ENCODE measurements around the gene GLT8D1. TPM values are rescaled to one million over a fixed set of nuclear protein-coding genes. Genes with fewer than 3 reads are reported as not detected.
A peak's percentile ranks its signal among the peaks of the same experiment; 100 is the strongest.

The GLT8D1 gene
- total RNA-seq, 1 donor from 2014 or later = 46.4 TPM

DNA sequence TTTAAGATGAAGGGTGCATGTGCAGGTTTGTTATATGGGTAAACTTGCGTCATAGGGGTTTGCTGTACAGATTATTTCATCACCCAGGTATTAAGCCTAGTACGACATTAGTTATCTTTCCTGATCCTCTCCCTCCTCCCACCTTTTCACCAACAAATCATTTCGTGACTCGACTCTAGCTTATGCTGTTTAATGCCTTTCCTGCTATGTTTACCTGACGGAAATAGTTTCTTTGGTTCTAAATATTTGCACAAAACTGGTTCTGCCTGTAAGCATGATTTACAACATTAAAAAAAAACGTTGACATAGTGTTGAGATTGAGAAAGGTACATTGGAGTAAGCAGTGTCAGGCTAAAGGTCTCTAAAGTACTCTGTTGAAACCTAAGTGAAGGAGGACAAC is 17.3 kb downstream of the GLT8D1 start:
- Mint-ChIP-seq H3K27me3 (ENCODE audit: unreplicated experiment) (peaks cover 5% of the 10 kb centered on the region), H3K4me3 (ENCODE audit: unreplicated experiment) (no peak overlapping the region), H3K9me3 (ENCODE audit: unreplicated experiment) (peaks cover 9% of the 10 kb centered on the region), H3K27ac (ENCODE audit: unreplicated experiment) (no peak overlapping the region), H3K36me3 (ENCODE audit: unreplicated experiment) (peaks cover 4% of the 10 kb centered on the region), H3K4me1 (ENCODE audit: low read depth, unreplicated experiment) (peaks cover 5% of the 10 kb centered on the region)
- TF ChIP-seq, protein P1, sequence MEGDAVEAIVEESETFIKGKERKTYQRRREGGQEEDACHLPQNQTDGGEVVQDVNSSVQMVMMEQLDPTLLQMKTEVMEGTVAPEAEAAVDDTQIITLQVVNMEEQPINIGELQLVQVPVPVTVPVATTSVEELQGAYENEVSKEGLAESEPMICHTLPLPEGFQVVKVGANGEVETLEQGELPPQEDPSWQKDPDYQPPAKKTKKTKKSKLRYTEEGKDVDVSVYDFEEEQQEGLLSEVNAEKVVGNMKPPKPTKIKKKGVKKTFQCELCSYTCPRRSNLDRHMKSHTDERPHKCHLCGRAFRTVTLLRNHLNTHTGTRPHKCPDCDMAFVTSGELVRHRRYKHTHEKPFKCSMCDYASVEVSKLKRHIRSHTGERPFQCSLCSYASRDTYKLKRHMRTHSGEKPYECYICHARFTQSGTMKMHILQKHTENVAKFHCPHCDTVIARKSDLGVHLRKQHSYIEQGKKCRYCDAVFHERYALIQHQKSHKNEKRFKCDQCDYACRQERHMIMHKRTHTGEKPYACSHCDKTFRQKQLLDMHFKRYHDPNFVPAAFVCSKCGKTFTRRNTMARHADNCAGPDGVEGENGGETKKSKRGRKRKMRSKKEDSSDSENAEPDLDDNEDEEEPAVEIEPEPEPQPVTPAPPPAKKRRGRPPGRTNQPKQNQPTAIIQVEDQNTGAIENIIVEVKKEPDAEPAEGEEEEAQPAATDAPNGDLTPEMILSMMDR (IDR thresholded peaks at IDR 0.05; ENCODE audit: partially characterized antibody, unreplicated experiment) = no peak
- DNase-seq = no peak

DNA sequence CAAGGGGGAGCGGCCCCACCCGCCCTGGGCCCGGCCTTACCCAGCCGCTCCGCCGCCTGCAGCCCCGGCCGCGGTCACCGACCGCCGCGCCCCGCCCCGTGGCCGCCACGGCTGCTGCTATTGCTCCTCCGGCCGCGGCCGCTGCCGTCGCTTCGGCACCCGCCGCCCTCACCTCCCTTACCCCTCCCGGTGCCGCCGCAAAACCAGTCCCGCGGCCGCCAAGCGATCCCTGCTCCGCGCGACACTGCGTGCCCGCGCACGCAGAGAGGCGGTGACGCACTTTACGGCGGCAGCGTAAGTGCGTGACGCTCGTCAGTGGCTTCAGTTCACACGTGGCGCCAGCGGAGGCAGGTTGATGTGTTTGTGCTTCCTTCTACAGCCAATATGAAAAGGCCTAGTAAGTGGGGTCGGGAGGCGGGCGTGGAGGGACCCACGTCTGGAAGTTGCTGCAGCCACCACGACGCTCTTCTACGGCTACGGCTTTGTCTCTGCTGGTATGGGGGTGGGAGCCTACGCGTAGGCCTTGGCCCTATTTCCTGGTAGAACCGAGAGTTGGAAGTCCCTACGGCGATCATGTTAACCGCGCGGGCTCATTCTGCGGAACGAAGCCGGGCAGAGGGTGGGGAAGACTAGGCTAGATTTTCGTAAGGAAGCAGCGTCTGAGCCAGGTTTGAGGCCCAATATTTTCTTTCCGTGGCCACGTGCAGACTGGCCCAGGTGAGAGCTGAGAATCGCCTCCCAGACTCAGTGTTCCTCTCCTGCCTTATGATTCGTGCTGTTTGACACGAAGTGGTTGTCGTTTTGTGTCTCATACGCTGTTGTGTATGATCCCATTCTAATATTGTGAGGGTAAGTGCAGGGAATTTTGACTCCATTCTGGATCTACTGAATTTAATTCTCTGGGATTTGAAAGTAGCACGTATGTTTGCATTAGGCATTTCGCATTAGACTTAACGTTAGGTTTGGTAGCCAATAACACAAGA is 19.6 kb downstream of the GLT8D1 start, which contains the start of the genes GNL3 and PBRM1:
Gene GNL3, plus strand, starts transcription at position 324 of the 983 bp plus-strand sequence. Its CDS starts 61 bp downstream, at position 385.
Gene PBRM1, minus strand, starts transcription at position 205 of the 983 bp plus-strand sequence.
- Mint-ChIP-seq H3K4me1 (ENCODE audit: low read depth, unreplicated experiment) (peaks cover 19% of the 10 kb centered on the region), H3K4me3 (ENCODE audit: unreplicated experiment) (peak within 1 kb of the TSS; percentile 98), H3K27ac (ENCODE audit: unreplicated experiment) (peak within 1 kb of the TSS; percentile 98), H3K36me3 (ENCODE audit: unreplicated experiment) (peaks cover 4% of the 10 kb centered on the region), H3K27me3 (ENCODE audit: unreplicated experiment) (peaks cover 5% of the 10 kb centered on the region), H3K9me3 (ENCODE audit: unreplicated experiment) (peaks cover 9% of the 10 kb centered on the region)
- peak; percentile 95 for DNase-seq
- TF ChIP-seq, protein P1 (IDR thresholded peaks at IDR 0.05; ENCODE audit: partially characterized antibody, unreplicated experiment) = no peak

DNA sequence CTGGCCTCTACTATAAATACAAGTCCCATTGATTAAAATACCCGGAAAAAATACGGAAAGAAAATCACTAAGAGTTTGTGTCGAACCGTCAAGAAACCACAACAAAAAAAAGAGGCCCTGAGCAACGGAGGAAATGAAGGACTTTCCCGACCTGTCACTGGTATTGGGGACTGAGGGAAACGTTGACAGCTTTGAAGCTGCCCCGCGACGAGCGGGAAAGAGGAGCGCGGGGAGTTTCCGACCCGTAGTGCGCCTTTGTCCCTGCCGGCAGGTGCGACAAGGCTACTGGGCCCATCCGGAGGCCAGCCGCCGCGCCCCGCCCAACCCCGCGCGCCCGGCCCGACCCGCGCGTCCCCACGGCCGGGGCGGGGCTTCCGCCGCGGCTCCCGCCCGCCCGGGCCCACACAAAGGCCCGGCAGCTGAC is 20.3 kb downstream of the GLT8D1 start:
- H3K36me3 Mint-ChIP-seq (ENCODE audit: unreplicated experiment) = peaks cover 4% of the 10 kb centered on the region
- peaks cover 21% of the 10 kb centered on the region for H3K4me1 Mint-ChIP-seq (ENCODE audit: low read depth, unreplicated experiment)
- peak overlapping the region; percentile 98 for H3K4me3 Mint-ChIP-seq (ENCODE audit: unreplicated experiment)
- H3K27me3 Mint-ChIP-seq (ENCODE audit: unreplicated experiment) = peaks cover 5% of the 10 kb centered on the region
- TF ChIP-seq, protein P1 (IDR thresholded peaks at IDR 0.05; ENCODE audit: partially characterized antibody, unreplicated experiment) = no peak
- DNase-seq = peak; percentile 86
- peaks cover 9% of the 10 kb centered on the region for H3K9me3 Mint-ChIP-seq (ENCODE audit: unreplicated experiment)
- peak overlapping the region; percentile 98 for H3K27ac Mint-ChIP-seq (ENCODE audit: unreplicated experiment)

DNA sequence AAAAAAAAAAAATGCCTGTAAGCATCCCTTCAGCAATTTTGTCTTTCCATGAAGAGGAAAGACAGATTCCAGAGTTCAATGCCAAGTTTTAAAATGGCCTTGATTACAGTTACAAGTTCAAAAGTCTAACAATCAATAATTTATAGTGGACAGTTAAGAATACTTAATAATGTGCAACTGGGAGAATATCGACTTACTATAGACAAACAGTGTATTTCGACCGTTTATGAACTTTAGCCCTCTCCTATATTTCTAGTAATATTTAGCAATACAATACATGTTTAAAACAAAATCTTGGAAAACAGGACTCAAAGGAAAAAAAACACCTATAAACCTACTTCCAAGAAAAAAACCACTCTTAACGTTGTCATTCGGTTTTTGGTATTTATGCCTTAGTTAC is 21.4 kb downstream of the GLT8D1 start:
- Mint-ChIP-seq H3K4me3 (ENCODE audit: unreplicated experiment) (peak overlapping the region; percentile 98), H3K27me3 (ENCODE audit: unreplicated experiment) (peaks cover 5% of the 10 kb centered on the region), H3K27ac (ENCODE audit: unreplicated experiment) (peak overlapping the region; percentile 98), H3K9me3 (ENCODE audit: unreplicated experiment) (peaks cover 9% of the 10 kb centered on the region), H3K4me1 (ENCODE audit: low read depth, unreplicated experiment) (peaks cover 21% of the 10 kb centered on the region), H3K36me3 (ENCODE audit: unreplicated experiment) (peaks cover 4% of the 10 kb centered on the region)
- no peak for DNase-seq
- TF ChIP-seq, protein P1 (IDR thresholded peaks at IDR 0.05; ENCODE audit: partially characterized antibody, unreplicated experiment) = no peak

DNA sequence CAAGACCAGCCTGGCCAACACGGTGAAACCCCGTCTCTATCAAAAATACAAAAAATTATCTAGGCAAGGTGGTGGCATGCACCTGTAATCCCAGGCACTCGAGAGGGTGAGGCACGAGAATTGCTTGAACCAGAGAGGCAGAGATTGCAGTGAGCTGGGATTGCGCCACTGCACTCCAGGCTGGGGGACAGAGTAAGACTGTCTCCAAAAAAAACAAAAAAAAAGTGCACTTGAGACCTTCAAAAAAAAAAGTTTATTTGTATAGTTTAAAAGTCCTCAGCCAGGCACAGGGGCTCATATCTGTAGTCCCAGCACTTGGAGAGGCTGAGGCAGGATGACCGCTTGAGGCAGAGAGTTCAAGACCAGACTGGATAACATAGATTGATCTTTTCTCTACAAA is 22.0 kb downstream of the GLT8D1 start:
- no peak for DNase-seq
- Mint-ChIP-seq H3K4me3 (ENCODE audit: unreplicated experiment) (peak overlapping the region; percentile 98), H3K9me3 (ENCODE audit: unreplicated experiment) (peaks cover 9% of the 10 kb centered on the region), H3K36me3 (ENCODE audit: unreplicated experiment) (peaks cover 4% of the 10 kb centered on the region), H3K4me1 (ENCODE audit: low read depth, unreplicated experiment) (peaks cover 21% of the 10 kb centered on the region), H3K27ac (ENCODE audit: unreplicated experiment) (no peak overlapping the region), H3K27me3 (ENCODE audit: unreplicated experiment) (peaks cover 5% of the 10 kb centered on the region)
- TF ChIP-seq, protein P1 (IDR thresholded peaks at IDR 0.05; ENCODE audit: partially characterized antibody, unreplicated experiment) = no peak
